Measurements from ENCODE around the gene MACF1.

MACF1 gene

GRCh38 chr1:39310015-39310414, 105.5 kb downstream of the MACF1 start:
- DNase-seq, result no peak

GRCh38 chr1:39310691-39311090, 106.2 kb downstream of the MACF1 start:
- no peak for DNase-seq

- no peak for DNase-seq
Observed at GRCh38 chr1:39317111-39317510, 112.6 kb downstream of the MACF1 start.

GRCh38 chr1:39317910-39318633, 113.6 kb downstream of the MACF1 start:
- DNase-seq, result no peak

- DNase-seq, result no peak
Observed at GRCh38 chr1:39321979-39322378, 117.5 kb downstream of the MACF1 start.

GRCh38 chr1:39322431-39322830, 117.9 kb downstream of the MACF1 start:
- DNase-seq, result no peak

GRCh38 chr1:39324888-39325287, 120.4 kb downstream of the MACF1 start:
- DNase-seq, result no peak

GRCh38 chr1:39326836-39327235, 122.3 kb downstream of the MACF1 start:
- DNase-seq, result no peak

- peak in 1 of 2 donors; percentile 34 for DNase-seq
Observed at GRCh38 chr1:39328095-39328494, 123.6 kb downstream of the MACF1 start.

GRCh38 chr1:39328586-39329121, 124.2 kb downstream of the MACF1 start:
- DNase-seq, result no peak

- DNase-seq, result no peak
Observed at GRCh38 chr1:39331647-39332046, 127.2 kb downstream of the MACF1 start.

GRCh38 chr1:39332291-39332690, 127.8 kb downstream of the MACF1 start:
- DNase-seq, result no peak

GRCh38 chr1:39332828-39333227, 128.3 kb downstream of the MACF1 start:
- no peak for DNase-seq

GRCh38 chr1:39333296-39333695, 128.8 kb downstream of the MACF1 start:
- no peak for DNase-seq

GRCh38 chr1:39335216-39335615, 130.7 kb downstream of the MACF1 start:
- no peak for DNase-seq

- DNase-seq, result no peak
Observed at GRCh38 chr1:39337067-39337466, 132.6 kb downstream of the MACF1 start.

GRCh38 chr1:39342776-39343175, 138.3 kb downstream of the MACF1 start:
- no peak for DNase-seq

GRCh38 chr1:39344394-39345154, 140.1 kb downstream of the MACF1 start:
- no peak for DNase-seq

GRCh38 chr1:39346872-39347271, 142.4 kb downstream of the MACF1 start:
- no peak for DNase-seq

GRCh38 chr1:39348278-39348677, 143.8 kb downstream of the MACF1 start:
- DNase-seq, result no peak

GRCh38 chr1:39352881-39353280, 148.4 kb downstream of the MACF1 start:
- no peak for DNase-seq

- DNase-seq, result no peak
Observed at GRCh38 chr1:39354572-39354971, 150.1 kb downstream of the MACF1 start.

GRCh38 chr1:39358491-39358890, 154.0 kb downstream of the MACF1 start:
- DNase-seq, result no peak

- DNase-seq, result no peak
Observed at GRCh38 chr1:39359028-39359570, 154.6 kb downstream of the MACF1 start.
